Astrocyte (in vitro differentiated cells and primary cell): Measurements from ENCODE around the gene ATP2B2. TPM values are rescaled to one million over a fixed set of nuclear protein-coding genes. Genes with fewer than 3 reads are reported as not detected.

ENCODE experiments used
- DNase-seq: peaks from one replicate; pipeline ENCODE4 v3.0.0-alpha.2; 2010; ENCODE audit warnings: low read depth
- FAIRE-seq: peaks from 2 replicates; lab custom pipeline; 2011; peaks lifted over from hg19 to GRCh38; lab: Jason Lieb, UNC
- H2AFZ ChIP-seq: 2 replicates; pipeline ENCODE4 v1.6.0; 2012; ENCODE audit warnings: low read depth, low read length, inconsistent platforms
- H3K27ac ChIP-seq: 2 replicates; pipeline ENCODE4 v1.5.1; 2011; ENCODE audit warnings: low read depth, low read length, inconsistent platforms
- H3K27me3 ChIP-seq: 2 replicates; pipeline ENCODE4 v1.6.0; 2011; ENCODE audit warnings: low read length, inconsistent platforms; ENCODE audit not compliant: insufficient read depth
- H3K36me3 ChIP-seq: 2 replicates; pipeline ENCODE4 v1.5.1; 2011; ENCODE audit warnings: low read length, inconsistent platforms; ENCODE audit not compliant: insufficient read depth
- H3K4me1 ChIP-seq: 2 replicates; pipeline ENCODE4 v1.5.1; 2011; ENCODE audit warnings: low read length, inconsistent platforms; ENCODE audit not compliant: insufficient read depth
- H3K4me2 ChIP-seq: 2 replicates; pipeline ENCODE4 v1.6.0; 2012; ENCODE audit warnings: low read length, inconsistent platforms
- H3K4me3 ChIP-seq: 2 replicates; pipeline ENCODE4 v1.5.1; 2011; ENCODE audit warnings: low read depth, mild to moderate bottlenecking, low read length, inconsistent platforms; ENCODE audit not compliant: insufficient read depth
- H3K79me2 ChIP-seq: 2 replicates; pipeline ENCODE4 v1.6.0; 2012; ENCODE audit warnings: mild to moderate bottlenecking, low read length, inconsistent platforms; ENCODE audit not compliant: insufficient read depth
- H3K9ac ChIP-seq: 2 replicates; pipeline ENCODE4 v1.6.0; 2012; ENCODE audit warnings: mild to moderate bottlenecking, low read length, inconsistent platforms
- H3K9me3 ChIP-seq: 2 replicates; pipeline ENCODE4 v1.5.1; 2012; ENCODE audit warnings: low read depth, mild to moderate bottlenecking, low read length, inconsistent platforms; ENCODE audit not compliant: insufficient read depth
- H4K20me1 ChIP-seq: 2 replicates; pipeline ENCODE4 v1.6.0; 2012; ENCODE audit warnings: low read length, inconsistent platforms; ENCODE audit not compliant: insufficient read depth
- H3K27ac Mint-ChIP-seq: one replicate; pipeline ENCODE4 v1.8.0; 2021; ENCODE audit warnings: mild to moderate bottlenecking, mixed read lengths; ENCODE audit not compliant: unreplicated experiment
- H3K27me3 Mint-ChIP-seq: one replicate; pipeline ENCODE4 v1.8.0; 2021; ENCODE audit warnings: low read depth, mixed read lengths; ENCODE audit not compliant: unreplicated experiment
- H3K36me3 Mint-ChIP-seq: one replicate; pipeline ENCODE4 v1.8.0; 2021; ENCODE audit warnings: low read depth, mixed read lengths; ENCODE audit not compliant: unreplicated experiment
- H3K4me1 Mint-ChIP-seq: one replicate; pipeline ENCODE4 v1.8.0; 2021; ENCODE audit warnings: low read depth, mixed read lengths; ENCODE audit not compliant: unreplicated experiment
- H3K4me3 Mint-ChIP-seq: one replicate; pipeline ENCODE4 v1.8.0; 2021; ENCODE audit warnings: mild to moderate bottlenecking, moderate library complexity, mixed read lengths; ENCODE audit not compliant: unreplicated experiment
- H3K9me3 Mint-ChIP-seq: one replicate; pipeline ENCODE4 v1.8.0; 2021; ENCODE audit warnings: mild to moderate bottlenecking, mixed read lengths; ENCODE audit not compliant: unreplicated experiment
- EZH2 ChIP-seq: IDR thresholded peaks from 2 replicates; pipeline ENCODE4 v1.6.1; 2012; ENCODE audit warnings: mild to moderate bottlenecking, low read length, inconsistent platforms; ENCODE audit not compliant: insufficient read depth
- total RNA-seq: library from RNA; stranded (reverse); gene quantifications from 2 replicates; pipeline ENCODE4 v1.2.1, GENCODE V29; 2021
- TF ChIP-seq, protein P1 (sequence below): IDR thresholded peaks from 2 replicates; pipeline ENCODE4 v1.5.1; 2011; ENCODE audit warnings: low read depth, mild to moderate bottlenecking, inconsistent platforms, low read length, moderate library complexity; ENCODE audit not compliant: insufficient read depth

Gene ATP2B2
- total RNA-seq, 1 donor from 2014 or later, result 0.05 TPM

DNA sequence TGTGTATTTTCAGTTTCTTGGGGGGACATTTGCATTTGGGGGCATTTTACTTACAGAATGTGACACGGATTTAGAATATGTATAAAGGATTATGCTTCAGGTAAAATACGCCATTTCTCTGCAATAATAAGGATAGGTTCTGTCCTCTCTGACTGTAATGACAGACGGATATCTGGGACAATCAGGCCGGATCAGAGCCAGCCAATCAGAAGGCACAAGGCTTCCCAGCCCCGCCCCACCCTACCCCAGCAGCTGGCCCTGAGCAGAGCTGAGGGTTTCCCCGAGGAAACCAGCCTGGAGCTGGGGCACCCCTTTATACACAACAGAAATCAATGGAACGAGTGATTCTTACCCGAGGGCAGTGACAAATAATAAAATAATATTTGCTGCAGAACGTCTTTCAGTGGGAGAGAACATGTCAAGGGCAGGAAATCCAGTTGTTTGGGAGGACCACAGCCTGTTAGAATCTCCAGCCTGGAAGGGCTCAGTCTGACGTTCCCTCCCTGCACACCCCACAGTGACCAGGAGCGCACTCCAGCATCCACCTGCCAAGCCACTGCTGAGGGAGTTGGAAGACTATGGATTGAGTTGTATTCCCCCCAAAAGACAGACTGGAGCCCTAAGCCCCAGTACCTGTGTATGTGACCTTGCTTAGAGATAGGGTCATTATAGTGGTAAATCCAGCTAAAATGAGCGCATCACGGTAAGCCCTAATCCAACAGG is 154.2 kb downstream of the ATP2B2 start:
- TF ChIP-seq, protein P1, sequence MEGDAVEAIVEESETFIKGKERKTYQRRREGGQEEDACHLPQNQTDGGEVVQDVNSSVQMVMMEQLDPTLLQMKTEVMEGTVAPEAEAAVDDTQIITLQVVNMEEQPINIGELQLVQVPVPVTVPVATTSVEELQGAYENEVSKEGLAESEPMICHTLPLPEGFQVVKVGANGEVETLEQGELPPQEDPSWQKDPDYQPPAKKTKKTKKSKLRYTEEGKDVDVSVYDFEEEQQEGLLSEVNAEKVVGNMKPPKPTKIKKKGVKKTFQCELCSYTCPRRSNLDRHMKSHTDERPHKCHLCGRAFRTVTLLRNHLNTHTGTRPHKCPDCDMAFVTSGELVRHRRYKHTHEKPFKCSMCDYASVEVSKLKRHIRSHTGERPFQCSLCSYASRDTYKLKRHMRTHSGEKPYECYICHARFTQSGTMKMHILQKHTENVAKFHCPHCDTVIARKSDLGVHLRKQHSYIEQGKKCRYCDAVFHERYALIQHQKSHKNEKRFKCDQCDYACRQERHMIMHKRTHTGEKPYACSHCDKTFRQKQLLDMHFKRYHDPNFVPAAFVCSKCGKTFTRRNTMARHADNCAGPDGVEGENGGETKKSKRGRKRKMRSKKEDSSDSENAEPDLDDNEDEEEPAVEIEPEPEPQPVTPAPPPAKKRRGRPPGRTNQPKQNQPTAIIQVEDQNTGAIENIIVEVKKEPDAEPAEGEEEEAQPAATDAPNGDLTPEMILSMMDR, result no peak
- TF ChIP-seq EZH2, result no peak
- no peak overlapping the region for H2AFZ ChIP-seq
- no peak overlapping the region for H3K4me3 ChIP-seq
- no peak overlapping the region for H3K9ac ChIP-seq
- H3K27me3 Mint-ChIP-seq, result peaks cover 63% of the 10 kb centered on the region
- peaks cover 30% of the 10 kb centered on the region for H3K4me1 ChIP-seq
- H3K27ac ChIP-seq, result no peak overlapping the region
- H3K27ac Mint-ChIP-seq, result no peak overlapping the region
- H4K20me1 ChIP-seq, result no peaks in the 10 kb centered on the region
- peaks cover 8% of the 10 kb centered on the region for H3K4me1 Mint-ChIP-seq
- no peaks in the 10 kb centered on the region for H3K79me2 ChIP-seq
- H3K9me3 Mint-ChIP-seq, result no peaks in the 10 kb centered on the region
- no peaks in the 10 kb centered on the region for H3K27me3 ChIP-seq
- H3K36me3 ChIP-seq, result no peaks in the 10 kb centered on the region
- H3K36me3 Mint-ChIP-seq, result no peaks in the 10 kb centered on the region
- no peak overlapping the region for H3K4me3 Mint-ChIP-seq
- no peaks in the 10 kb centered on the region for H3K9me3 ChIP-seq
- no peak overlapping the region for H3K4me2 ChIP-seq
- DNase-seq (no peak), FAIRE-seq (no peak)

DNA sequence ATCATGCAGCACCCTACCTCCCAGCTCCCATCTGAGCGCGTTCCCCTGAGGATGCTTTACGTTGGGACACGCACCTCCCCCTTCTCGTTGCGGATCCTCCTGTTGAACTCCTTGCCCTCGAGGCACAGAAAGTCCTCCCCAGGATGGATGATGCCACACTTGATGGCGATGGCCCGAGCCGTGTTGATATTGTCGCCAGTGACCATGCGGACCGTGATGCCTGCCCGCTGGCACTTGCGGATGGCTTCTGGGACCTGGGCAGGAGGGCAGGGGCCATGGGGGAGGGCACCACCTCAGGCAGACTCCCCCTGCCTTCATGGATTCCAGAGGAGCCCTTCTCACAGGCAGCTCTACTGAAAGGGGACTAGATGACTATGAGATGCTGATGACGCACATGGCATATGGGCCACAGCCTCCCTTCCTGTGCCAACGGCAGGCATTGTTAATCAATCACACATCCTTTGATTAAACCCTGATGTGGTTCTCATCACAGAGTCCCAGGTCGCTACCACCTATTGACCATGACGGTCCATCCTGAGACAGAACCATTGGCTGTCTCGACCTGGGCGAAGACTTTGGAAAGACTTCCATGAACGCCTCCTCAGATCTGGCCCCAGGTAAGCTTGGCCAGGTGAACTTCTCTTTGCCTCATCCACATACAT is 154.9 kb downstream of the ATP2B2 start:
- H3K4me2 ChIP-seq, result no peak overlapping the region
- no peaks in the 10 kb centered on the region for H3K27me3 ChIP-seq
- H3K36me3 Mint-ChIP-seq, result no peaks in the 10 kb centered on the region
- peaks cover 8% of the 10 kb centered on the region for H3K4me1 Mint-ChIP-seq
- H3K36me3 ChIP-seq, result no peaks in the 10 kb centered on the region
- no peak overlapping the region for H2AFZ ChIP-seq
- FAIRE-seq (no peak), DNase-seq (no peak)
- no peaks in the 10 kb centered on the region for H3K9me3 ChIP-seq
- no peak overlapping the region for H3K9ac ChIP-seq
- no peaks in the 10 kb centered on the region for H3K79me2 ChIP-seq
- no peak overlapping the region for H3K27ac Mint-ChIP-seq
- H3K9me3 Mint-ChIP-seq, result no peaks in the 10 kb centered on the region
- H4K20me1 ChIP-seq, result no peaks in the 10 kb centered on the region
- no peak for TF ChIP-seq EZH2
- TF ChIP-seq, protein P1, result no peak
- H3K4me3 Mint-ChIP-seq, result no peak overlapping the region
- no peak overlapping the region for H3K4me3 ChIP-seq
- H3K27ac ChIP-seq, result no peak overlapping the region
- H3K4me1 ChIP-seq, result peaks cover 30% of the 10 kb centered on the region
- H3K27me3 Mint-ChIP-seq, result peaks cover 64% of the 10 kb centered on the region

DNA sequence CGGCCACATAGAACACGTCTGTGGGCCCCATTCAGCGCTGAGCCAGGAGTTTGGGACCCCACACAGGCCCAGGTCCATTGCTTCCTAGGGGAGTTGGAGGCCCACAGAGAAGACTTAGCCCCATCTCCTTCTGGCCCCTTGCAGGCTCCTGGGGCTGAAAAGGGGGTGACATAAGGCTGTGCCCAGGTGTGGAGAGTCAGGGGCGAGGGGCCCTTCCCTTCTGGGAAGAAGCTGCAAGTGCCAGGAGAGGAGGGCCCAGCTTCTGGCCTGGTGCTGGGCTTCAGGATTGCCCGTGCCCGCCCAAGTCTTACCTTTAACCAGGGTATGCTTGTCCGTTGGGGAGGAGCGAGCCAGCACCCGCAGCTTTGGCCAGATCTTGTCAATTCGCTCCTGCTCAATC is 155.6 kb downstream of the ATP2B2 start:
- no peak overlapping the region for H3K4me3 Mint-ChIP-seq
- H4K20me1 ChIP-seq, result no peaks in the 10 kb centered on the region
- no peaks in the 10 kb centered on the region for H3K79me2 ChIP-seq
- H3K9ac ChIP-seq, result no peak overlapping the region
- H3K36me3 ChIP-seq, result no peaks in the 10 kb centered on the region
- H3K27me3 ChIP-seq, result no peaks in the 10 kb centered on the region
- H3K36me3 Mint-ChIP-seq, result no peaks in the 10 kb centered on the region
- H3K4me3 ChIP-seq, result no peak overlapping the region
- H3K4me1 Mint-ChIP-seq, result peaks cover 8% of the 10 kb centered on the region
- TF ChIP-seq, protein P1, result no peak
- no peak for TF ChIP-seq EZH2
- H3K27ac ChIP-seq, result no peak overlapping the region
- peaks cover 66% of the 10 kb centered on the region for H3K27me3 Mint-ChIP-seq
- no peak overlapping the region for H3K4me2 ChIP-seq
- peaks cover 30% of the 10 kb centered on the region for H3K4me1 ChIP-seq
- no peak for FAIRE-seq
- H2AFZ ChIP-seq, result no peak overlapping the region
- no peak overlapping the region for H3K27ac Mint-ChIP-seq
- DNase-seq, result no peak
- H3K9me3 ChIP-seq, result no peaks in the 10 kb centered on the region
- no peaks in the 10 kb centered on the region for H3K9me3 Mint-ChIP-seq
